ENCODE data around the gene TMEM33. TPM values are rescaled to one million over a fixed set of nuclear protein-coding genes. Genes with fewer than 3 reads are reported as not detected.
"Not testable (repeated sequence)": the region's sequence is repeated elsewhere in the genome, so short reads cannot be mapped to it uniquely, and the experiment has no call there.

TMEM33 gene
- total RNA-seq, 1 donor from 2014 or later: 40.0 TPM

DNA sequence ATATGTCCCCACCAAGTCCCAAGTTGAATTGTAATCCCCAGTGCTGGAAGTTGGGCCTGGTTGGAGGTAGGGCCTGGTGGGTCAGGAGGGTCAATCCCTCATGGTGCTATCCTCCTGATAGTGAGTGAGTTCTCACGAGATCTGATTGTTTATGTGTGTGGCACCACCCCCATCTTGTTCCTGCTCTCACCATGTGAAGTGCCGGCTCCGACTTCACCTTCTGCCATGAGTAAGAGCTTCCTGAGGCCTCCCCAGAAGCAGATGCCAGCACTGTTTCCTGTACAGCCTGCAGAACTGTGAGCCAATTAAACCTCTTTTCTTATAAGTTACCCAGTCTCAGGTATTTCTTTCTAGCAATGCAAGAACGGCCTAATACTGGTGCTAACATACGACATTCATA, 22.7 kb upstream of the TMEM33 start:
- no peaks in the 10 kb centered on the region for H3K4me1 Mint-ChIP-seq
- CTCF ChIA-PET: no interaction called here

DNA sequence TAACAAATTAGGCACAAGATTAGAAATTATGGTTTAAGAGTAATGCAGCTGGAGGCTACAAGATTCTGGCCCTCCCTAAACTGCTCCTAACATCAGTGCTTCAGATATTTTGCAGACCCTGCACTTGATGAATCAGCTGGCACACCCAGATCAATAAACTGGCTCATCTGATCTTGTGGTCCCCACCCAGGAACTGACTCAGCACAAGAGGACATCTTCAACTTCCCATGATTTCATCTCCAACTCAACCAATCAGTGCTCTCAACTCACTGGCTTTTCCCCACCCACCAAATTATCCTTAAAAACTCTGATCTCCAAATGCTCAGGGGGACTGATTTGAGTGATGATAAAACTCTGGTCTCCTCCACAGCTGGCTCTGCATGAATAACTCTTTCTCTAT, 21.7 kb upstream of the TMEM33 start:
- CTCF ChIA-PET: no interaction called here
- intact Hi-C loops (cut with micrococcal nuclease): no loop called here
- H3K4me3 Mint-ChIP-seq: no peak overlapping the region

More for the DNA sequence above, 22.7 kb upstream of the TMEM33 start:
- no peak overlapping the region for H3K4me3 Mint-ChIP-seq
- no peak overlapping the region for H3K27ac Mint-ChIP-seq
- POLR2A ChIA-PET: no interaction called here
- ATAC-seq (ENCODE audit: low read depth) (no peak), DNase-seq (no peak)
- no peaks in the 10 kb centered on the region for H3K27me3 Mint-ChIP-seq
- no peaks in the 10 kb centered on the region for H3K9me3 Mint-ChIP-seq
- intact Hi-C loops (cut with micrococcal nuclease): no loop called here
- TF ChIP-seq, protein P1, sequence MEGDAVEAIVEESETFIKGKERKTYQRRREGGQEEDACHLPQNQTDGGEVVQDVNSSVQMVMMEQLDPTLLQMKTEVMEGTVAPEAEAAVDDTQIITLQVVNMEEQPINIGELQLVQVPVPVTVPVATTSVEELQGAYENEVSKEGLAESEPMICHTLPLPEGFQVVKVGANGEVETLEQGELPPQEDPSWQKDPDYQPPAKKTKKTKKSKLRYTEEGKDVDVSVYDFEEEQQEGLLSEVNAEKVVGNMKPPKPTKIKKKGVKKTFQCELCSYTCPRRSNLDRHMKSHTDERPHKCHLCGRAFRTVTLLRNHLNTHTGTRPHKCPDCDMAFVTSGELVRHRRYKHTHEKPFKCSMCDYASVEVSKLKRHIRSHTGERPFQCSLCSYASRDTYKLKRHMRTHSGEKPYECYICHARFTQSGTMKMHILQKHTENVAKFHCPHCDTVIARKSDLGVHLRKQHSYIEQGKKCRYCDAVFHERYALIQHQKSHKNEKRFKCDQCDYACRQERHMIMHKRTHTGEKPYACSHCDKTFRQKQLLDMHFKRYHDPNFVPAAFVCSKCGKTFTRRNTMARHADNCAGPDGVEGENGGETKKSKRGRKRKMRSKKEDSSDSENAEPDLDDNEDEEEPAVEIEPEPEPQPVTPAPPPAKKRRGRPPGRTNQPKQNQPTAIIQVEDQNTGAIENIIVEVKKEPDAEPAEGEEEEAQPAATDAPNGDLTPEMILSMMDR (IDR thresholded peaks at IDR 0.05): no peak
- H3K36me3 Mint-ChIP-seq (ENCODE audit: low read depth): no peaks in the 10 kb centered on the region

DNA sequence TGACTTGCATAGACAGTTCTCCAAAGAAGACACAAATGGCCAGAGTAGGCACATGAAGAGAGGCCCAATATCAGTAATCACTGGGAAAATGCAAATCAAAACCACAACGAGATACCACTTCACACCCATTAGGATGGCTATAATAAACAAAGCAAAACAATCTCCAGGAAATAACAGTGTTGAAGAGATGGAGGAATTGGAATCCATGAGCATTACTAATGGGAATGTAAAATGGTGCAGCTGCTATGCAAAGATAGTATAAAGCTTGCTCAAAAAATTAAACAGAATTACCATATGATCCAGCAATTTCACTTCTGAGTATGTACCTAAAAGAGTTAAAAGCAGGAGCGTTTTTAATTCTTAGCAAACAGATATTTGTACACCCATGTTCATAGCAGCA, 17.0 kb upstream of the TMEM33 start:
- H3K4me3 Mint-ChIP-seq: no peak overlapping the region

More for the DNA sequence above, 21.7 kb upstream of the TMEM33 start:
- ATAC-seq (ENCODE audit: low read depth): no peak
- TF ChIP-seq, protein P1 (IDR thresholded peaks at IDR 0.05): no peak
- no peaks in the 10 kb centered on the region for H3K4me1 Mint-ChIP-seq
- no peaks in the 10 kb centered on the region for H3K9me3 Mint-ChIP-seq
- H3K27me3 Mint-ChIP-seq: peaks cover 4% of the 10 kb centered on the region
- POLR2A ChIA-PET: no interaction called here
- H3K27ac Mint-ChIP-seq: no peak overlapping the region
- DNase-seq: no peak
- no peaks in the 10 kb centered on the region for H3K36me3 Mint-ChIP-seq (ENCODE audit: low read depth)

DNA sequence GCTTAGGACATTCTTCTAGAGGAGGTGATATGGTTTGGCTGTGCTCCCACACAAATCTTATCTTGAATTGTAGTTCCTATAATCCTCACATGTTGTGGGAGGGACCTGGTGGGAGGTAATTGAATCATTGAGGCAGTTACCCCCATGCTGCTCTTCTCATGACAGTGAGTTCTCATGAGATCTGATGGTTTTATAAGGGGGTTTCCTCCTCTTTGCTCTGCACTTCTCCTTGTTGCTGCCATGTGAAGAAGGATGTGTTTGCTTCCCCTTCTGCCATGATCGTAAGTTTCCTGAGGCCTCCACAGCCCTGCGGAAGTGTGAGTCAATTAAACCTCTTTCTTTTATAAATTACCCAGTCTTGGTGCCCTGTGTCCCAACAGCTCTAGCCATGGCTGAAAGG, 14.8 kb upstream of the TMEM33 start:
- H3K27me3 Mint-ChIP-seq: peaks cover 17% of the 10 kb centered on the region
- CTCF ChIA-PET; ATAC-seq (ENCODE audit: low read depth): not testable (repeated sequence)

More for the DNA sequence above, 17.0 kb upstream of the TMEM33 start:
- Mint-ChIP-seq H3K36me3 (ENCODE audit: low read depth) (no peaks in the 10 kb centered on the region), H3K4me1 (no peaks in the 10 kb centered on the region), H3K27me3 (peaks cover 8% of the 10 kb centered on the region), H3K9me3 (peaks cover 15% of the 10 kb centered on the region), H3K27ac (no peak overlapping the region)
- intact Hi-C loops (cut with micrococcal nuclease): no loop called here
- ChIA-PET CTCF (no interaction called here), POLR2A (no interaction called here)
- DNase-seq (no peak), ATAC-seq (ENCODE audit: low read depth) (no peak)
- TF ChIP-seq, protein P1 (IDR thresholded peaks at IDR 0.05): no peak

DNA sequence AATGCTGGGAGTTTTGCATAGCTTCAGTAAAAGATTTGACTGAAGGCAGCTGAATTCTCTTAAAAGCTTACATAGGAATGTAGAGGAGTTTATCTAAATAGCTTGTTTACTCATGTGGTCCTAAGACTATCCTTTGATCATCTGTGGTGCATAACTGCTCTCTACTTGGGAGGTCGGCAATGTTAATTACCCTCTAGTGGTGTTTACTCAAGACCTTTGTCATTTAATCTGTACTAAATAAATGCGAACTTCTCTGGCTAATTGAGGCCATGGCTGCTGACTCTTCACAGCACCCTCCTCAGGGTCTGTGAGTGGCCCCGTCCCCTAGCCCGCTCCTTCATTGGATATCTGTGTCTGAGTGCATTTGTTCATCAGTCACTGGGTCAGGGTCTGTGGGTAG, 13.8 kb upstream of the TMEM33 start:
- H3K27me3 Mint-ChIP-seq: peaks cover 17% of the 10 kb centered on the region
- intact Hi-C loops (cut with micrococcal nuclease): no loop called here
- TF ChIP-seq, protein P1 (IDR thresholded peaks at IDR 0.05): no peak
- CTCF ChIA-PET: no interaction called here
- H3K4me1 Mint-ChIP-seq: no peaks in the 10 kb centered on the region
- peaks cover 15% of the 10 kb centered on the region for H3K9me3 Mint-ChIP-seq
- DNase-seq (no peak), ATAC-seq (ENCODE audit: low read depth) (no peak)
- no peaks in the 10 kb centered on the region for H3K36me3 Mint-ChIP-seq (ENCODE audit: low read depth)
- no peak overlapping the region for H3K27ac Mint-ChIP-seq
- POLR2A ChIA-PET: no interaction called here
- no peak overlapping the region for H3K4me3 Mint-ChIP-seq

More for the DNA sequence above, 14.8 kb upstream of the TMEM33 start:
- DNase-seq; H3K27ac Mint-ChIP-seq; POLR2A ChIA-PET; intact Hi-C loops (cut with micrococcal nuclease); H3K36me3 Mint-ChIP-seq (ENCODE audit: low read depth); H3K4me1 Mint-ChIP-seq; H3K4me3 Mint-ChIP-seq: not testable (repeated sequence)
- peaks cover 15% of the 10 kb centered on the region for H3K9me3 Mint-ChIP-seq

DNA sequence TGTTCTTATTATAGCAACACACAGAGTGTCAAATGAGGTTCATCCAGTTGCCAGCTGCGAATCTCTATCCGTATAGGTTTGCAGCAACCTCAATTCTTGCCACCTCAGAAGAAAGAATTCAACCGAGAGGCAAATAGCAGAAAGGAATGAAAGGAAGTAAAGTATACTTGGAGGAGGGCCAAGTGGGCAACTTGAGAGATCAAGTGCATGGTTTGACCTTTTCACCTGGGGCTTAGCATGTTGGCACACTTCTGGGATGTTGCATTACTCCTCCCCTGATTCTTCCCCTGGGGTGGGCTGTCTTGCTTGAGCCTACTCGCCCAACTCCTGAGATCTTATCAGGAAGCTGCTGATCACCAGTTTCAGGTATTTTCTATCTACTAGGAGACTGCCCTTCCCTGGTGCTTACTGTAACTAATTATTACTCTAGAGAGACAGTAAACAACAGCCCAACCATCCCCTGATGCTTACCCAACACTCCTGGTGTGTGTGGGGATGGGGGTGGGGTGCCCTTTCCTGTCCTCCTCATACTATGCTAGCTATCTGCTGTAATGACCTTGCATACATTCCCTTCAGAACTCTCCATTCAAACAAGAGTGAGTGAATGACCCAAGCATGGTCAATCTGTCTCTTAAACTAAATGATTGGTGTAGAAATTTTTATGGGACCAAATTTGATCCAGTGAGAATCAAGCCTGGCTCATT, 7.3 kb upstream of the TMEM33 start:
- H3K9me3 Mint-ChIP-seq: no peaks in the 10 kb centered on the region
- H3K36me3 Mint-ChIP-seq (ENCODE audit: low read depth): no peaks in the 10 kb centered on the region

More for the DNA sequence above, 7.3 kb upstream of the TMEM33 start:
- no peak for ATAC-seq (ENCODE audit: low read depth)
- ChIA-PET POLR2A (no interaction called here), CTCF (no interaction called here)
- H3K27ac Mint-ChIP-seq: no peak overlapping the region
- TF ChIP-seq, protein P1 (IDR thresholded peaks at IDR 0.05): no peak
- H3K4me3 Mint-ChIP-seq: no peak overlapping the region
- DNase-seq: no peak
- intact Hi-C loops (cut with micrococcal nuclease): no loop called here
- H3K27me3 Mint-ChIP-seq: peaks cover 18% of the 10 kb centered on the region
- no peaks in the 10 kb centered on the region for H3K4me1 Mint-ChIP-seq

All from activated B cell treated with CpG ODN at 0.5 μM for 24 hours (primary cell).